IMR-90 (cell line): Measurements from ENCODE around the gene NPAS1. TPM values are rescaled to one million over a fixed set of nuclear protein-coding genes. Genes with fewer than 3 reads are reported as not detected.

ENCODE experiments used
- ATAC-seq: fragments of 200-7000 bp; cut with Tn5 transposase; 2 replicates; pipeline ENCODE4 v1.9.1; 2020; ENCODE audit warnings: low read depth, mild to moderate bottlenecking, moderate library complexity
- BruUV-seq: library from RNA; stranded (reverse); fragments of 400-500 nt; replicated peaks from 2 replicates; lab custom pipeline; 2021; lab: Mats Ljungman, UMichigan
- CTCF ChIA-PET: fragments of 300-600 bp; formaldehyde crosslinking; extraction: SDS; loops from one replicate; lab custom pipeline; 2021; ENCODE audit warnings: antibody characterized with exemption; lab: Yijun Ruan, JAX
- POLR2A ChIA-PET: fragments of 300-600 bp; sonication (Branson Sonifier 250); formaldehyde crosslinking; loops from one replicate; lab custom pipeline; 2022; ENCODE audit warnings: antibody characterized with exemption; ENCODE audit not compliant: unreplicated experiment; lab: Charles Lee
- DNase-seq: peaks from one replicate; pipeline ENCODE4 v3.0.0; 2013
- H2AFZ ChIP-seq: replicated peaks from 2 replicates; pipeline ENCODE3; 2013; ENCODE audit warnings: low read length, mild to moderate bottlenecking; ENCODE audit not compliant: poor library complexity
- H2AK5ac ChIP-seq: 2 replicates; pipeline ENCODE4 v1.6.1; 2013; ENCODE audit warnings: low read depth, low read length, inconsistent platforms
- H2AK9ac ChIP-seq: replicated peaks from 2 replicates; pipeline ENCODE3; 2013; ENCODE audit warnings: mild to moderate bottlenecking, low read depth, low read length, moderate library complexity; ENCODE audit not compliant: poor library complexity
- H2BK120ac ChIP-seq: 2 replicates; pipeline ENCODE4 v1.6.1; 2013; ENCODE audit warnings: low read depth, low read length, inconsistent platforms
- H2BK15ac ChIP-seq: 3 replicates; pipeline ENCODE4 v1.6.1; 2013; ENCODE audit warnings: low read depth, low read length, inconsistent platforms
- H2BK20ac ChIP-seq: 2 replicates; pipeline ENCODE4 v1.6.1; 2013; ENCODE audit warnings: low read depth, mild to moderate bottlenecking, inconsistent platforms, low read length, moderate library complexity
- H2BK5ac ChIP-seq: 2 replicates; pipeline ENCODE4 v1.6.1; 2013; ENCODE audit warnings: mild to moderate bottlenecking, low read depth, low read length, inconsistent platforms; ENCODE audit not compliant: poor library complexity, severe bottlenecking
- H3K14ac ChIP-seq: replicated peaks from 2 replicates; pipeline ENCODE4 v1.6.1; 2013; ENCODE audit warnings: low read depth, low read length, inconsistent platforms
- H3K18ac ChIP-seq: 2 replicates; pipeline ENCODE4 v1.6.1; 2013; ENCODE audit warnings: low read depth, low read length, control low read depth
- H3K23ac ChIP-seq: 2 replicates; pipeline ENCODE4 v1.6.1; 2013; ENCODE audit warnings: low read depth, low read length, inconsistent platforms
- H3K27ac ChIP-seq: 2 replicates; pipeline ENCODE4 v1.5.1; 2013; ENCODE audit warnings: mild to moderate bottlenecking, control low read depth, low read length; ENCODE audit not compliant: insufficient read depth
- H3K27me3 ChIP-seq: 2 replicates; pipeline ENCODE4 v1.6.1; 2013; ENCODE audit warnings: low read length; ENCODE audit not compliant: control insufficient read depth, insufficient read depth
- H3K36me3 ChIP-seq: 2 replicates; pipeline ENCODE4 v1.6.1; 2013; ENCODE audit warnings: low read length, mixed read lengths; ENCODE audit not compliant: control insufficient read depth, insufficient read depth
- H3K4ac ChIP-seq: 2 replicates; pipeline ENCODE4 v1.6.1; 2013; ENCODE audit warnings: low read depth, low read length, inconsistent platforms
- H3K4me1 ChIP-seq: 2 replicates; pipeline ENCODE4 v1.6.1; 2013; ENCODE audit warnings: low read length, mixed read lengths; ENCODE audit not compliant: control insufficient read depth, insufficient read depth
- H3K4me2 ChIP-seq: 2 replicates; pipeline ENCODE4 v1.6.1; 2013; ENCODE audit warnings: low read depth, mild to moderate bottlenecking, control low read depth, low read length, moderate library complexity
- H3K4me3 ChIP-seq: 2 replicates; pipeline ENCODE4 v1.5.1; 2013; ENCODE audit warnings: low read depth, mild to moderate bottlenecking, control low read depth, low read length, moderate library complexity; ENCODE audit not compliant: insufficient read depth
- H3K56ac ChIP-seq: 2 replicates; pipeline ENCODE4 v1.6.1; 2013; ENCODE audit warnings: low read length, inconsistent platforms; ENCODE audit not compliant: insufficient read depth; ENCODE audit errors: extremely low read depth
- H3K79me1 ChIP-seq, 2 experiments: 2 replicates each; pipeline ENCODE4 v1.6.1; 2013; ENCODE audit warnings: low read length in 2 of 2, inconsistent platforms in 1 of 2, low read depth in 1 of 2
- H3K9ac ChIP-seq: 2 replicates; pipeline ENCODE4 v1.6.1; 2013; ENCODE audit warnings: low read depth, low read length, control low read depth
- H3K9me1 ChIP-seq: 2 replicates; pipeline ENCODE4 v1.6.1; 2013; ENCODE audit warnings: low read length, inconsistent platforms; ENCODE audit not compliant: insufficient read depth
- H3K9me3 ChIP-seq: 2 replicates; pipeline ENCODE4 v1.6.1; 2013; ENCODE audit warnings: low read length; ENCODE audit not compliant: control insufficient read depth, insufficient read depth
- H4K20me1 ChIP-seq: 2 replicates; pipeline ENCODE4 v1.6.1; 2013; ENCODE audit warnings: low read length, inconsistent platforms; ENCODE audit not compliant: insufficient read depth
- H4K5ac ChIP-seq: 2 replicates; pipeline ENCODE4 v1.6.1; 2013; ENCODE audit warnings: mild to moderate bottlenecking, low read depth, low read length, control low read depth
- H4K8ac ChIP-seq, 2 experiments: 2 replicates each; pipeline ENCODE4 v1.6.1; 2013; ENCODE audit warnings: low read depth in 2 of 2, low read length in 2 of 2, control low read depth in 1 of 2, inconsistent platforms in 1 of 2
- H4K91ac ChIP-seq: 2 replicates; pipeline ENCODE4 v1.6.1; 2013; ENCODE audit warnings: low read depth, low read length, inconsistent platforms; ENCODE audit not compliant: insufficient read depth
- BHLHE40 ChIP-seq: fragments of 150-350 bp; IDR thresholded peaks from 2 replicates; pipeline ENCODE4 v1.6.1; 2016; ENCODE audit warnings: mild to moderate bottlenecking, low read depth, low read length
- CEBPB ChIP-seq: IDR thresholded peaks from 2 replicates; pipeline ENCODE4 v1.6.1; 2012; ENCODE audit warnings: low read depth, low read length, improper control_type of control experiment
- CHD1 ChIP-seq: IDR thresholded peaks from 2 replicates; pipeline ENCODE4 v1.6.1; 2012; ENCODE audit warnings: low read depth, low read length, improper control_type of control experiment
- CTCF ChIP-seq: conservative IDR thresholded peaks from 2 replicates; pipeline ENCODE4 v1.5.1; 2012; ENCODE audit warnings: mild to moderate bottlenecking, low read depth, low read length, improper control_type of control experiment
- ELK1 ChIP-seq: fragments of 150-350 bp; IDR thresholded peaks from 2 replicates; pipeline ENCODE4 v1.6.1; 2016; ENCODE audit warnings: low read depth, mild to moderate bottlenecking, low read length, moderate library complexity, borderline replicate concordance
- FOS ChIP-seq: fragments of 150-350 bp; IDR thresholded peaks from 2 replicates; pipeline ENCODE4 v1.6.1; 2016; ENCODE audit warnings: low read depth, low read length
- MAFK ChIP-seq: IDR thresholded peaks from 2 replicates; pipeline ENCODE4 v1.6.1; 2012; ENCODE audit warnings: low read depth, low read length, improper control_type of control experiment
- MAZ ChIP-seq: IDR thresholded peaks from 2 replicates; pipeline ENCODE4 v1.6.1; 2012; ENCODE audit warnings: low read depth, mild to moderate bottlenecking, low read length, improper control_type of control experiment, moderate library complexity, borderline replicate concordance
- MXI1 ChIP-seq: IDR thresholded peaks from 2 replicates; pipeline ENCODE4 v1.6.1; 2012; ENCODE audit warnings: low read depth, mild to moderate bottlenecking, low read length, moderate library complexity, borderline replicate concordance
- NFE2L2 ChIP-seq: fragments of 150-350 bp; IDR thresholded peaks from 2 replicates; pipeline ENCODE4 v1.6.1; 2016; ENCODE audit warnings: low read depth, mild to moderate bottlenecking, low read length
- POLR2A ChIP-seq: IDR thresholded peaks from 2 replicates; pipeline ENCODE4 v1.6.1; 2012; ENCODE audit warnings: mild to moderate bottlenecking, low read depth, low read length
- RAD21 ChIP-seq: IDR thresholded peaks from 2 replicates; pipeline ENCODE4 v1.6.1; 2012; ENCODE audit warnings: low read length, improper control_type of control experiment
- RCOR1 ChIP-seq: IDR thresholded peaks from 2 replicates; pipeline ENCODE4 v1.6.1; 2012; ENCODE audit warnings: mild to moderate bottlenecking, low read length, improper control_type of control experiment; ENCODE audit not compliant: insufficient replicate concordance
- RFX5 ChIP-seq: IDR thresholded peaks from 2 replicates; pipeline ENCODE4 v1.8.0; 2012; ENCODE audit warnings: low read depth, mild to moderate bottlenecking, low read length, moderate library complexity
- SMC3 ChIP-seq: fragments of 150-350 bp; IDR thresholded peaks from 2 replicates; pipeline ENCODE4 v1.6.1; 2016; ENCODE audit warnings: low read depth, mild to moderate bottlenecking, antibody characterized with exemption, low read length, moderate library complexity
- USF2 ChIP-seq: fragments of 150-350 bp; IDR thresholded peaks from 2 replicates; pipeline ENCODE4 v1.6.1; 2017; ENCODE audit warnings: mild to moderate bottlenecking, antibody characterized with exemption, low read length, low read depth
- WGBS, 2 experiments: methylation state at CpG; one replicate each; pipeline versions ENCODE4 v1.1.5 to v1.1.7; 2013; ENCODE audit warnings: missing lambda C conversion rate in 2 of 2; ENCODE audit not compliant: insufficient read length in 1 of 2; ENCODE audit errors: extremely low coverage in 2 of 2; 5-methylcytosine and 5-hydroxymethylcytosine counted together
- dilution Hi-C: fragments of 300-500 bp; cut with HindIII; formaldehyde crosslinking; loops from one replicate; pipeline ENCODE4 v1.14.3; 2018; ENCODE audit warnings: low sequenced_read_pairs; ENCODE audit not compliant: unreplicated experiment
- in situ Hi-C: fragments of 300-500 bp; cut with MboI; formaldehyde crosslinking; loops from 3 replicates; pipeline ENCODE4 v1.14.3; 2019; ENCODE audit warnings: low sequenced_read_pairs, inconsistent platforms, mixed read lengths
- intact Hi-C: fragments of 100-400 bp; cut with micrococcal nuclease; formaldehyde crosslinking; loops from 2 replicates; pipeline ENCODE4 v1.10.0; 2022
- polyA plus RNA-seq, 3 experiments: library from polyadenylated mRNA; depleted of rRNA; stranded (reverse); fragments of >200 nt; gene quantifications; 2 replicates each; pipeline ENCODE4 v1.2.3, GENCODE V29; 2012; ENCODE audit warnings: low replicate concordance in 1 of 3
- total RNA-seq: library from RNA; depleted of rRNA; stranded (reverse); fragments of >200 nt; gene quantifications from 2 replicates; pipeline ENCODE4 v1.2.3, GENCODE V29; 2012

Gene NPAS1
- total and polyA plus RNA-seq, 2 of the 4 experiments (the other 2 are of a cell fraction) = 0.36 to 5.7 TPM

- no peak overlapping the region for H4K91ac ChIP-seq
- no peak overlapping the region for H3K4me3 ChIP-seq
- no peaks in the 10 kb centered on the region for H3K27me3 ChIP-seq
- H4K8ac ChIP-seq = no peak overlapping the region
- BruUV-seq = no TSS peak
- H3K9me1 ChIP-seq = peaks cover 8% of the 10 kb centered on the region; the same call in 1 of the 2 replicates
- H3K14ac ChIP-seq = no peak overlapping the region
- no peak for DNase-seq
- H4K5ac ChIP-seq = no peak overlapping the region
- H3K9ac ChIP-seq = no peak overlapping the region
- no peak overlapping the region for H2AFZ ChIP-seq
- H2AK5ac ChIP-seq = no peak overlapping the region
- no peak overlapping the region for H2AK9ac ChIP-seq
- no peak overlapping the region for H2BK20ac ChIP-seq
- H4K20me1 ChIP-seq = peaks cover 29% of the 10 kb centered on the region
- no peaks in the 10 kb centered on the region for H3K9me3 ChIP-seq
- 0 out of 2 replicates have a peak, but pooled peaks cover 3% of the 10 kb centered on the region for H3K4me1 ChIP-seq
- intact Hi-C loops = no loop called here
- no peak overlapping the region for H3K27ac ChIP-seq
- ChIA-PET POLR2A (no interaction called here), CTCF (no interaction called here)
- H3K4ac ChIP-seq = no peak overlapping the region
- dilution Hi-C loops = no loop called here
- H3K23ac ChIP-seq = no peak overlapping the region
- in situ Hi-C loops = no loop called here
- H2BK5ac ChIP-seq = no peak overlapping the region
- H3K56ac ChIP-seq = no peak overlapping the region
- peaks cover 65% of the 10 kb centered on the region for H3K36me3 ChIP-seq
- H3K4me2 ChIP-seq = no peak overlapping the region
- H2BK15ac ChIP-seq = no peak overlapping the region
- ATAC-seq = no peak
- WGBS, 2 experiments = 97% methylated on average over 6 of the region's 10 CpGs; no CpG with 5 or more reads in 1 of the 2 experiments
- no peak overlapping the region for H2BK120ac ChIP-seq
- peaks cover 14 to 63% of the 10 kb centered on the region in 2 experiments; a peak in 3 of 4 replicates for H3K79me1 ChIP-seq
- TF ChIP-seq CTCF (no peak), CHD1 (no peak), MXI1 (no peak), USF2 (no peak), RCOR1 (no peak), RFX5 (no peak), NFE2L2 (no peak), POLR2A (no peak), CEBPB (no peak), BHLHE40 (no peak), MAFK (no peak), ELK1 (no peak), SMC3 (no peak), RAD21 (no peak), MAZ (no peak), FOS (no peak)
- no peak overlapping the region for H3K18ac ChIP-seq
Measured at GRCh38 chr19:47073574-47073973, 53.9 kb downstream of the NPAS1 start.
